ENCODE results near the gene MAGEC1. TPM values are rescaled to one million over a fixed set of nuclear protein-coding genes. Genes with fewer than 3 reads are reported as not detected.
A peak's percentile ranks its signal among the peaks of the same experiment; 100 is the strongest.

Gene MAGEC1
- polyA plus RNA-seq, 1 donor (not counting 4 experiments of a cell fraction or from before 2014, with no cell fraction given) = not detected

GRCh38 chrX:141936080-141936479 is 32.4 kb downstream of the MAGEC1 start:
- H3K4me3 ChIP-seq (ENCODE audit: control insufficient read depth in 2 of 3, extremely low read depth in 1 of 3, insufficient read depth in 2 of 3, low read depth in 1 of 3, low read length in 3 of 3) = no peak overlapping the region
- no peaks in the 10 kb centered on the region for H3K9me3 ChIP-seq (ENCODE audit: control insufficient read depth, low read depth, low read length)
- FAIRE-seq = no peak
- no peaks in the 10 kb centered on the region for H3K27me3 ChIP-seq (ENCODE audit: control insufficient read depth, extremely low read depth, insufficient read depth, low read length)
- H3K27ac ChIP-seq (ENCODE audit: control insufficient read depth, insufficient read depth, low read length) = no peak overlapping the region
- DNase-seq (ENCODE audit: low read depth, low spot score) = no peak
- H3K4me1 ChIP-seq (ENCODE audit: control insufficient read depth, extremely low read depth, insufficient read depth, low read length) = no peaks in the 10 kb centered on the region
- no peak for TF ChIP-seq EZH2 (IDR thresholded peaks at IDR 0.05; ENCODE audit: low read length)
- peak in 1 of 3 experiments; percentile 31 for TF ChIP-seq CTCF (optimal IDR thresholded peaks at IDR 0.05 in 1 of 3, IDR thresholded peaks at IDR 0.05 in 1 of 3, conservative IDR thresholded peaks at IDR 0.05 in 1 of 3; ENCODE audit: extremely low read depth in 1 of 3, insufficient read depth in 2 of 3, low read length in 3 of 3)
- no peak overlapping the region for H3K9ac ChIP-seq (ENCODE audit: control insufficient read depth, extremely low read depth, insufficient read depth, low read length)
- H3K36me3 ChIP-seq (ENCODE audit: control insufficient read depth in 2 of 2, extremely low read depth in 1 of 2, insufficient read depth in 2 of 2, low read length in 2 of 2) = no peaks in the 10 kb centered on the region
- no peaks in the 10 kb centered on the region for H3K79me2 ChIP-seq (ENCODE audit: control insufficient read depth, insufficient read depth, low read length)
- H4K20me1 ChIP-seq (ENCODE audit: control insufficient read depth, extremely low read depth, insufficient read depth, low read length) = no peaks in the 10 kb centered on the region
- H2AFZ ChIP-seq (ENCODE audit: control insufficient read depth, low read length) = no peak overlapping the region
- dilution Hi-C loops (cut with MboI; ENCODE audit: extremely low pct_ligation_motif_present, low sequenced_read_pairs) = no loop called here
- no peak overlapping the region for H3K4me2 ChIP-seq (ENCODE audit: control insufficient read depth, extremely low read depth, insufficient read depth, low read depth, low read length)
- no peaks in the 10 kb centered on the region for H3K9me1 ChIP-seq (ENCODE audit: control insufficient read depth, extremely low read depth, insufficient read depth, low read length)

DNA sequence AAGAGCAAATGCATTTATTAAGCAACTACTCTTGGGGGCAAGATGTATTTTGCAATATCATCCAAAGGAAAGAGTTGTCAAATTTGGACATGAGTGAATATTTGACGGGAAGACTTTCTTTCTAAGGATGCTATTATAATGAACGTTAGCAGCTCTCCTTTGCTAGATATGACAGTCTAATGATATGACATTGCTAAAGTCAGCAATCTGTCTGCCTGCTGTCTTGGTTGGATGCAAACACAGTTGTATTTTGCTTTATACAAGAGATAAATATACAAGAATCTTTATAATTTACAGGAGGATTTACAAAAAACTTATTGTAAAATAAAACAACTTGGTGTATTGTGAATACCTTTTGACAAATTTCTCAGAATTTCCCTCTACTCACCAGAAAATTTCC is 37.5 kb downstream of the MAGEC1 start:
- H3K9me3 ChIP-seq (ENCODE audit: control insufficient read depth, low read depth, low read length) = no peaks in the 10 kb centered on the region
- H3K27me3 ChIP-seq (ENCODE audit: control insufficient read depth, extremely low read depth, insufficient read depth, low read length) = no peaks in the 10 kb centered on the region
- H3K9ac ChIP-seq (ENCODE audit: control insufficient read depth, extremely low read depth, insufficient read depth, low read length) = no peak overlapping the region
- TF ChIP-seq CTCF (optimal IDR thresholded peaks at IDR 0.05 in 1 of 3, IDR thresholded peaks at IDR 0.05 in 1 of 3, conservative IDR thresholded peaks at IDR 0.05 in 1 of 3; ENCODE audit: extremely low read depth in 1 of 3, insufficient read depth in 2 of 3, low read length in 3 of 3) (no peak), EZH2 (IDR thresholded peaks at IDR 0.05; ENCODE audit: low read length) (no peak)
- H3K4me1 ChIP-seq (ENCODE audit: control insufficient read depth, extremely low read depth, insufficient read depth, low read length) = no peaks in the 10 kb centered on the region
- H3K4me3 ChIP-seq (ENCODE audit: control insufficient read depth in 2 of 3, extremely low read depth in 1 of 3, insufficient read depth in 2 of 3, low read depth in 1 of 3, low read length in 3 of 3) = no peak overlapping the region
- DNase-seq (ENCODE audit: low read depth, low spot score) (no peak), FAIRE-seq (no peak)
- no peak overlapping the region for H2AFZ ChIP-seq (ENCODE audit: control insufficient read depth, low read length)
- no peak overlapping the region for H3K4me2 ChIP-seq (ENCODE audit: control insufficient read depth, extremely low read depth, insufficient read depth, low read depth, low read length)
- dilution Hi-C loops (cut with MboI; ENCODE audit: extremely low pct_ligation_motif_present, low sequenced_read_pairs) = no loop called here
- H3K36me3 ChIP-seq (ENCODE audit: control insufficient read depth in 2 of 2, extremely low read depth in 1 of 2, insufficient read depth in 2 of 2, low read length in 2 of 2) = no peaks in the 10 kb centered on the region
- no peak overlapping the region for H3K27ac ChIP-seq (ENCODE audit: control insufficient read depth, insufficient read depth, low read length)
- H4K20me1 ChIP-seq (ENCODE audit: control insufficient read depth, extremely low read depth, insufficient read depth, low read length) = no peaks in the 10 kb centered on the region
- no peaks in the 10 kb centered on the region for H3K9me1 ChIP-seq (ENCODE audit: control insufficient read depth, extremely low read depth, insufficient read depth, low read length)
- H3K79me2 ChIP-seq (ENCODE audit: control insufficient read depth, insufficient read depth, low read length) = no peaks in the 10 kb centered on the region
